ENCODE data around the gene NFIA.

NFIA gene

DNA sequence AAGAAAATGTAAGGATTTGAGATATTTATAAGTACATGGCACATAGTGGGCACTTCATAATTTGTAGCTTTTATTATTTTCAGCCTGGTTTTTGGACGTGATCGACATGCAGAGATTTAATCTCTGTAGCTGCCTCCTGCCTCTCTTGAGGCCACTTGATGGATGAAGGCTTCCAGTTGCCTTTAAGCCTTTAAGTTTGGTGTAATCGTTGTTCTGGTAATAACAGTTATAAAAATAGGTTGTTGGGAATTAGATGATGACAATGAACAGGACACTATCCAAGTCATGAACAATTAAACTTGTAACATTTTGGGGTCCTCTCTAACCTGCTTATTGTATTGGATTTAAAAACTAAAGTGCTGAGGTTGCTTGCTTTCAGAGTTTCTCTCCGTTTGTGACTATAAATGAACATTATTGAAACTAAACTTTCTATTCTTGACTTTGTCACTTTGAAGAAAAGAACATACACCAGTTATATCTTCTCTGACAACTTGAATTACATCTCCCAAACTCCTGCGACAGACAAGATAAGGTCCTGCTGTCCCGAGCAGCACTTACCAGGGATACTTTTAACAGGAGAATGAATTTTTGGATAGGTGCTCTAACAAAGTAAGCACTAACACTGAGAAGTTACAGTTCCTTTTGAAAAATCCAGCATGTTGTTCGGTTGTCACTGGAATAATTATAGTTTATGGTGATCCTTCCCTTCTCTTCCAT is 295.0 kb downstream of the NFIA start:
- Histone ChIP-seq H3K9me3 (ENCODE audit: insufficient read depth, low read depth, low read length) (no peaks in the 10 kb centered on the region), H3K36me3 (ENCODE audit: insufficient read depth, low read length) (no peaks in the 10 kb centered on the region), H3K27me3 (ENCODE audit: insufficient read depth, low read length, poor library complexity, severe bottlenecking) (no peaks in the 10 kb centered on the region), H3K9ac (ENCODE audit: low read depth, low read length, poor library complexity, severe bottlenecking) (no peak overlapping the region), H3K4me2 (ENCODE audit: low read depth, low read length, poor library complexity, severe bottlenecking) (no peak overlapping the region), H3K4me3 (ENCODE audit: low read length, poor library complexity, severe bottlenecking) (no peak overlapping the region), H3F3A (ENCODE audit: low read depth) (no peaks in the 10 kb centered on the region), H2AFZ (ENCODE audit: low read length) (no peak overlapping the region), H4K20me1 (ENCODE audit: insufficient read depth, low read length, poor library complexity, severe bottlenecking) (no peaks in the 10 kb centered on the region), H3K9me2 (replicated peaks; ENCODE audit: low read depth, low read length) (no peaks in the 10 kb centered on the region), H3K4me1 (ENCODE audit: insufficient read depth, low read length, poor library complexity, severe bottlenecking) (no peaks in the 10 kb centered on the region), H3K79me2 (ENCODE audit: insufficient read depth, low read length) (no peaks in the 10 kb centered on the region)
- TF ChIP-seq, protein P1, sequence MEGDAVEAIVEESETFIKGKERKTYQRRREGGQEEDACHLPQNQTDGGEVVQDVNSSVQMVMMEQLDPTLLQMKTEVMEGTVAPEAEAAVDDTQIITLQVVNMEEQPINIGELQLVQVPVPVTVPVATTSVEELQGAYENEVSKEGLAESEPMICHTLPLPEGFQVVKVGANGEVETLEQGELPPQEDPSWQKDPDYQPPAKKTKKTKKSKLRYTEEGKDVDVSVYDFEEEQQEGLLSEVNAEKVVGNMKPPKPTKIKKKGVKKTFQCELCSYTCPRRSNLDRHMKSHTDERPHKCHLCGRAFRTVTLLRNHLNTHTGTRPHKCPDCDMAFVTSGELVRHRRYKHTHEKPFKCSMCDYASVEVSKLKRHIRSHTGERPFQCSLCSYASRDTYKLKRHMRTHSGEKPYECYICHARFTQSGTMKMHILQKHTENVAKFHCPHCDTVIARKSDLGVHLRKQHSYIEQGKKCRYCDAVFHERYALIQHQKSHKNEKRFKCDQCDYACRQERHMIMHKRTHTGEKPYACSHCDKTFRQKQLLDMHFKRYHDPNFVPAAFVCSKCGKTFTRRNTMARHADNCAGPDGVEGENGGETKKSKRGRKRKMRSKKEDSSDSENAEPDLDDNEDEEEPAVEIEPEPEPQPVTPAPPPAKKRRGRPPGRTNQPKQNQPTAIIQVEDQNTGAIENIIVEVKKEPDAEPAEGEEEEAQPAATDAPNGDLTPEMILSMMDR (conservative IDR thresholded peaks at IDR 0.05; ENCODE audit: low read length) = no peak
- no peak for TF ChIP-seq EZH2phosphoT487 (IDR thresholded peaks at IDR 0.05; ENCODE audit: borderline replicate concordance)

DNA sequence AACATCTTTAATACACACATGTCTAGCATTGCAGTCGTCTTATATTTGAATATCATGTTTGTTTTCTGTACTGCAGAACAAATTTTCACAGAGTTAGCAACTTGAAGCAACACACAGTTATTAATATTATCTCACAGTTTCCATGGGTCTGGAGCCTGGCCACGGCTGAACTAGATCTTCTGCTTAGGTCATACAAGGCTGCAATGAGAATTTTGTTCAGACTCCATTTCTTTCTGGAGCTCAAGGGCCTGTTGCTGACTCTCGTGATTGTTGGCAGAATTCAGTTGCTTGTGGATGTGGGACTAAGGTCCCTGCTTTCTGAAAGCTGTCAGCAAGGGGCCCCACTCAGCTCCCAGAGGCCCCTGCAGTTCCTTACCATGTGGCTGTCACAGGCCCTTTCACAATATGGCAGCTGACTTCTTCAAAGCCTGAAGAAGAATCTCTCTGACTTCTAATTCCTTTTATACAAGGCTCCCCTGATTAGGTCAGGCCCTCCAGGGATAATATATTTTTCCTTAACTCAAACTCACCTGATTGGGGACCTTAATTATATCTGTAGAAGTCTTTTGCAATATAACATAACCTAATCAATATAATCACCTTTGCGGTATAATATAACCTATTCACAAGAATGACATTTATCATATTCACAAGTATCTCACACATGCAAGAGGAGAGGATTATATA is 296.3 kb downstream of the NFIA start:
- no peaks in the 10 kb centered on the region for H3K4me1 ChIP-seq (ENCODE audit: insufficient read depth, low read length, poor library complexity, severe bottlenecking)
- no peak overlapping the region; the same call in 1 of the 2 replicates for H2AFZ ChIP-seq (ENCODE audit: low read length)
- no peaks in the 10 kb centered on the region for H4K20me1 ChIP-seq (ENCODE audit: insufficient read depth, low read length, poor library complexity, severe bottlenecking)
- H3K4me3 ChIP-seq (ENCODE audit: low read length, poor library complexity, severe bottlenecking) = no peak overlapping the region
- no peaks in the 10 kb centered on the region for H3K9me3 ChIP-seq (ENCODE audit: insufficient read depth, low read depth, low read length)
- no peaks in the 10 kb centered on the region for H3K27me3 ChIP-seq (ENCODE audit: insufficient read depth, low read length, poor library complexity, severe bottlenecking)
- H3K9me2 ChIP-seq (replicated peaks; ENCODE audit: low read depth, low read length) = no peaks in the 10 kb centered on the region
- TF ChIP-seq, protein P1 (conservative IDR thresholded peaks at IDR 0.05; ENCODE audit: low read length) = no peak
- no peak for TF ChIP-seq EZH2phosphoT487 (IDR thresholded peaks at IDR 0.05; ENCODE audit: borderline replicate concordance)
- no peaks in the 10 kb centered on the region for H3K79me2 ChIP-seq (ENCODE audit: insufficient read depth, low read length)
- no peaks in the 10 kb centered on the region for H3K36me3 ChIP-seq (ENCODE audit: insufficient read depth, low read length)
- H3F3A ChIP-seq (ENCODE audit: low read depth) = no peaks in the 10 kb centered on the region
- no peak overlapping the region for H3K9ac ChIP-seq (ENCODE audit: low read depth, low read length, poor library complexity, severe bottlenecking)
- no peak overlapping the region for H3K4me2 ChIP-seq (ENCODE audit: low read depth, low read length, poor library complexity, severe bottlenecking)

DNA sequence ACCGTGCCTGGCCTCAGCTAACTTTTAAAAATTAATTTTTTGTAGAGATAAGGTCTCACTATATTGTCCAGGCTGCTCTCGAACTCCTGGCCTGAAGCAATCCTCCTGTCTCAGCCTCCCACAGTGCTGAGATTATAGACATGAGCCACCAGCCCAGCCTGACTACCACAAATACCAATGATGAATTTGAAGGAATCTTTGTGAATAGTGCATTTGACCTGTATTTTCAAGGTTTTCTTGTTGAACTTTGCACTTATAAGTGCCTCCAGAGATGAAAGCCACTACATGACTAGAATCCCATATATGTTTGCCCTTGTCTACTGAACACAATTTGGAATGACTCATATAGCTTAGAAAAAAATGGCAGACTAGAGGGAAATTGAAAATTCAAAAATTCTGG is 297.3 kb downstream of the NFIA start:
- no peak overlapping the region for H3K4me3 ChIP-seq (ENCODE audit: low read length, poor library complexity, severe bottlenecking)
- no peaks in the 10 kb centered on the region for H3F3A ChIP-seq (ENCODE audit: low read depth)
- H3K9me3 ChIP-seq (ENCODE audit: insufficient read depth, low read depth, low read length) = no peaks in the 10 kb centered on the region
- no peak overlapping the region for H3K4me2 ChIP-seq (ENCODE audit: low read depth, low read length, poor library complexity, severe bottlenecking)
- no peak overlapping the region for H3K9ac ChIP-seq (ENCODE audit: low read depth, low read length, poor library complexity, severe bottlenecking)
- H2AFZ ChIP-seq (ENCODE audit: low read length) = no peak overlapping the region
- H3K9me2 ChIP-seq (replicated peaks; ENCODE audit: low read depth, low read length) = no peaks in the 10 kb centered on the region
- no peaks in the 10 kb centered on the region for H3K4me1 ChIP-seq (ENCODE audit: insufficient read depth, low read length, poor library complexity, severe bottlenecking)
- H4K20me1 ChIP-seq (ENCODE audit: insufficient read depth, low read length, poor library complexity, severe bottlenecking) = no peaks in the 10 kb centered on the region
- no peaks in the 10 kb centered on the region for H3K79me2 ChIP-seq (ENCODE audit: insufficient read depth, low read length)
- H3K36me3 ChIP-seq (ENCODE audit: insufficient read depth, low read length) = no peaks in the 10 kb centered on the region
- TF ChIP-seq EZH2phosphoT487 (IDR thresholded peaks at IDR 0.05; ENCODE audit: borderline replicate concordance) = no peak
- TF ChIP-seq, protein P1 (conservative IDR thresholded peaks at IDR 0.05; ENCODE audit: low read length) = no peak
- H3K27me3 ChIP-seq (ENCODE audit: insufficient read depth, low read length, poor library complexity, severe bottlenecking) = no peaks in the 10 kb centered on the region

Measured in Loucy (cell line).